Measurements from ENCODE around the gene TENM4. TPM values are rescaled to one million over a fixed set of nuclear protein-coding genes. Genes with fewer than 3 reads are reported as not detected.

Gene TENM4
- total RNA-seq, 4 donors from 2014 or later = 0.88 to 61.5 (median 4.0) TPM

DNA sequence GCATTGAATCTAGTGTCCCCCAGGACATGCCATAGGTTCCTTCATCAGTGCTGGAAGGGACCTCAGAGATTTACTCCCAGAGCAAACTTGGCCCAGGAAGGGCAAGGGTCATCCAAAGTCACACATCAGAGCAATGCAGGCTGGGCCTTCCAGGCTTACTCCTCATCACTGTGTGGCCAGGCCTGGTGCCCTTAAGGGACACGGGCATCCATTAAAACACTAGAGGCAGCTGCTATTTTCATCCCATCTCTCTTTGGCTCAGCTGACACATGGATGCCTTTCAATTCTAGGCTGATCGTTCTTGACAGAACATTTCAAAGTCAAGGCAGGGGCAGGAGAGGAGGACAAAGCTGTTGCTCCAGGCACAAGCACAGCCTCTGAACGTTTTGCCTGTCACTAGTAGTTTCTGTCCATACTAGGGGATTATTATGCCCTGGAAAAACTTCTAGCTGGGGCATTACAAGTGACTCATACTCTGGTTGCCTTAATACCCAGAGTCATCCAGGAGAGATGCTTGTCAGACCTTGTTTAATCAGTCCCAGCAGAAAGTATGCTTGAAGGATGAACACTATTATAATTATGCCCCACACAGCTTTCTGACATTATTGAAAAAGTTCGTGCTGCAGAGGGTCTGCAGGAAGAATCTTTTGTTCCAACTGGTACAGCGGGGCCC is 240.3 kb downstream of the TENM4 start:
- H3K9me3 ChIP-seq = no peaks in the 10 kb centered on the region
- H3K4me3 ChIP-seq = no peak overlapping the region
- no peaks in the 10 kb centered on the region for H3K27me3 ChIP-seq
- no peak for DNase-seq
- no peaks in the 10 kb centered on the region for H3K4me1 ChIP-seq
- TF ChIP-seq, protein P1, sequence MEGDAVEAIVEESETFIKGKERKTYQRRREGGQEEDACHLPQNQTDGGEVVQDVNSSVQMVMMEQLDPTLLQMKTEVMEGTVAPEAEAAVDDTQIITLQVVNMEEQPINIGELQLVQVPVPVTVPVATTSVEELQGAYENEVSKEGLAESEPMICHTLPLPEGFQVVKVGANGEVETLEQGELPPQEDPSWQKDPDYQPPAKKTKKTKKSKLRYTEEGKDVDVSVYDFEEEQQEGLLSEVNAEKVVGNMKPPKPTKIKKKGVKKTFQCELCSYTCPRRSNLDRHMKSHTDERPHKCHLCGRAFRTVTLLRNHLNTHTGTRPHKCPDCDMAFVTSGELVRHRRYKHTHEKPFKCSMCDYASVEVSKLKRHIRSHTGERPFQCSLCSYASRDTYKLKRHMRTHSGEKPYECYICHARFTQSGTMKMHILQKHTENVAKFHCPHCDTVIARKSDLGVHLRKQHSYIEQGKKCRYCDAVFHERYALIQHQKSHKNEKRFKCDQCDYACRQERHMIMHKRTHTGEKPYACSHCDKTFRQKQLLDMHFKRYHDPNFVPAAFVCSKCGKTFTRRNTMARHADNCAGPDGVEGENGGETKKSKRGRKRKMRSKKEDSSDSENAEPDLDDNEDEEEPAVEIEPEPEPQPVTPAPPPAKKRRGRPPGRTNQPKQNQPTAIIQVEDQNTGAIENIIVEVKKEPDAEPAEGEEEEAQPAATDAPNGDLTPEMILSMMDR (IDR thresholded peaks at IDR 0.05) = no peak
- TF ChIP-seq POLR2A (IDR thresholded peaks at IDR 0.05) = no peak
- H3K27ac ChIP-seq = no peak overlapping the region
- no peaks in the 10 kb centered on the region for H3K36me3 ChIP-seq
- intact Hi-C loops (cut with DNase I; ENCODE audit: low total_unique reads) = no loop called here

DNA sequence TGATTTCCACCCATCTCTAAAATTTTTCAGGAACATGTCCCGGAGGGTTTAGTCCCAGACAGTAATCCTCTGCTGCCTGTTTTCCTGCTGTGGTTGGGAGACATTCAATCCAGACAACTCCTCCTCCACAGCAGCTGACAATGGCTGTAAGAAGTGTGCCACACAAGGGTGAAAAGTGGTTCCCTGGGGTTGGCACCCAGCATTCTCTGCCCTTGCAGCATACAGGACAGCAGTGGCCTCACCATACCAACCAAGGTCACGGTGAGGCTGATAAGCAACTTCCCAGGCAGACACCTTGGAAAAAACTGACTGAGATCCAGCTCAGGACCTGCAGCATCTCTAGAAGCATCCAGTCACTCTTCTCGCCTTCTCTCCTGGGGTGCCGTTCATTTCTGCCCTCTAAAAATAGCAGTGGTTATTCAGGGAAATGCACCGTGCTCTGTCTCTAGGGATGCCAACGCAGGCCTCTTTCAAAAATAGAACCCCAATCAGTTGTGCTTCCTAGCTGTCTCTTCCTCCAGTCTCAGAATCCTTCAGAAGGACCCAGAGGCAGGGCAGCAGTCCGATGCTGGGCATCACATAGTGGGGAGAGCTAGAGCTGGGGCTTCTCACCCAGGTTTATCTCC is 241.0 kb downstream of the TENM4 start:
- Histone ChIP-seq H3K4me3 (no peak overlapping the region), H3K27me3 (no peaks in the 10 kb centered on the region), H3K36me3 (no peaks in the 10 kb centered on the region), H3K4me1 (no peaks in the 10 kb centered on the region), H3K27ac (no peak overlapping the region), H3K9me3 (no peaks in the 10 kb centered on the region)
- TF ChIP-seq, protein P1 (IDR thresholded peaks at IDR 0.05) = no peak
- no peak for TF ChIP-seq POLR2A (IDR thresholded peaks at IDR 0.05)
- intact Hi-C loops (cut with DNase I; ENCODE audit: low total_unique reads) = no loop called here
- DNase-seq = no peak

GRCh38 chr11:79198898-79199250 is 242.0 kb downstream of the TENM4 start:
- no peak for DNase-seq
- H3K27me3 ChIP-seq = no peaks in the 10 kb centered on the region
- H3K9me3 ChIP-seq = no peaks in the 10 kb centered on the region
- H3K27ac ChIP-seq = no peak overlapping the region
- TF ChIP-seq, protein P1 (IDR thresholded peaks at IDR 0.05) = no peak
- no peak for TF ChIP-seq POLR2A (IDR thresholded peaks at IDR 0.05)
- H3K4me3 ChIP-seq = no peak overlapping the region
- intact Hi-C loops (cut with DNase I; ENCODE audit: low total_unique reads) = no loop called here
- no peaks in the 10 kb centered on the region for H3K4me1 ChIP-seq
- no peaks in the 10 kb centered on the region for H3K36me3 ChIP-seq

DNA sequence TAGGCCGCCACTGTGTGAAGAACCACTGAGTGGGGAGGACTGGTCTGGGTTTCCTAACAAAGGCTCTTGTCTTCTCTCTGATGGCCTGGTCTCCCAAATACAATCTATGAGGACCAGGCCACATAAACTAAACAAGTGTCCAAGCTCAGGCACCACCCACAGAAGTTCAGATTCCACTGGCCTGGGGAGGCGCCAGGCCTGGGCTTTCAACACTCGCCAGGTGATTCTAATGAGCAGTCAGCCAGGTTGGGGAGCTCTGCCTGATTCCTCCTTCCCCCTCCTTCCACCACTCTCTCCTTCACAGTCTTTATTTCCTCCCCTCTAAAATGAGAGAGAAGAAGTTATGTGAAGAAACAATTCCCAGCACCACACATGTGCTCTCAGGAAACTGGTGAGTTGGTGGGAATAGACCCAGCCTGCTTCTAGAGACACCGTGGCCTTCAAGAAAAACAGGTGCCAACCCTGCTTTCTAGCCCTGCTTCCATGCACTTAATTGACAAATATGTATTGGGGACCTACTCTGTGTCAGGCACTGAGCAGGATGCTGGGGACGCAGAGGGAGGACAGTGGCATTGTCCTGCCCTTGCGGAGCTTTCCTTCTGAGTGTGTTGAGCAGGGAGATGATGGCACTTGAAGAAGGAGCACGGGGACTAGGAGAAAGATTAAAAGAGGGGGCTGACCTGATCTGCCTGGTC is 242.5 kb downstream of the TENM4 start:
- Histone ChIP-seq H3K27me3 (no peaks in the 10 kb centered on the region), H3K4me1 (no peaks in the 10 kb centered on the region), H3K4me3 (no peak overlapping the region), H3K36me3 (no peaks in the 10 kb centered on the region), H3K27ac (no peak overlapping the region), H3K9me3 (no peaks in the 10 kb centered on the region)
- intact Hi-C loops (cut with DNase I; ENCODE audit: low total_unique reads) = no loop called here
- DNase-seq = no peak
- TF ChIP-seq, protein P1 (IDR thresholded peaks at IDR 0.05) = no peak
- no peak for TF ChIP-seq POLR2A (IDR thresholded peaks at IDR 0.05)

DNA sequence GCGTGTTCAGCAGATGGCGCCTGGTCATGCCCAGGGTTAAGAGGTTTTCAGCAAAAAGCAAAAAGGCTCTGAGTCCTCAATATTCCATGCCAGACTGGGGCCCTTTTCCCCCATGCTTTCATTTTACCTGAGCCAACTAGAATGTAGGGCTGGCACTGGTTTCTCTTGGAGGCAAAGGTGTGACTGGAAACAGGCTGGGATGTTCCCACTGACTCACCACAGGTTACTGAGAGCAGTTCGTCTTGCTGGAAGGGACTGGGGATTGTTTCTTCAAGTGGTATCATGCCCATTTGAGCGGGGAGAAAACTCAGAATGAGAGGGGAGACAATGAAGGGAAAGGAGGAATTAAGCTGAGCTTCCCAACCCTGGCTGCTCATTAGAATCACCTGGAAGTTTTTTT is 243.9 kb downstream of the TENM4 start:
- H3K27ac ChIP-seq = no peak overlapping the region
- no peaks in the 10 kb centered on the region for H3K4me1 ChIP-seq
- intact Hi-C loops (cut with DNase I; ENCODE audit: low total_unique reads) = no loop called here
- H3K9me3 ChIP-seq = no peaks in the 10 kb centered on the region
- no peak for DNase-seq
- H3K27me3 ChIP-seq = no peaks in the 10 kb centered on the region
- H3K4me3 ChIP-seq = no peak overlapping the region
- no peak for TF ChIP-seq POLR2A (IDR thresholded peaks at IDR 0.05)
- TF ChIP-seq, protein P1 (IDR thresholded peaks at IDR 0.05) = no peak
- no peaks in the 10 kb centered on the region for H3K36me3 ChIP-seq

Measured in uterus (tissue), 4 donors.